PC-9 (cell line): ENCODE results near the gene HLCS. TPM values are rescaled to one million over a fixed set of nuclear protein-coding genes. Genes with fewer than 3 reads are reported as not detected.

Experiments used
- BruUV-seq: library from RNA; stranded (reverse); fragments of 400-500 nt; replicated peaks from 2 replicates; lab custom pipeline; 2021; lab: Mats Ljungman, UMichigan
- CTCF ChIA-PET: fragments of 300-600 bp; sonication (Branson Sonifier 250); formaldehyde crosslinking; loops from one replicate; lab custom pipeline; 2022; ENCODE audit warnings: antibody characterized with exemption; lab: Charles Lee
- POLR2A ChIA-PET: fragments of 300-600 bp; sonication (Branson Sonifier 250); formaldehyde crosslinking; loops from one replicate; lab custom pipeline; 2022; ENCODE audit warnings: antibody characterized with exemption; ENCODE audit not compliant: unreplicated experiment; lab: Charles Lee
- DNase-seq, 2 experiments: peaks; one replicate each; pipeline versions ENCODE4 v3.0.0 to v3.0.0-alpha.2; 2015 to 2022; ENCODE audit warnings: mixed read lengths in 1 of 2
- H2AFZ ChIP-seq: fragments of 200-600 bp; sonication (generic); 2 replicates; pipeline ENCODE4 v1.8.1; 2017; ENCODE audit warnings: antibody characterized with exemption
- H3F3A ChIP-seq: fragments of 200-600 bp; sonication (generic); 2 replicates; pipeline ENCODE4 v1.8.1; 2017; ENCODE audit warnings: antibody characterized with exemption, mild to moderate bottlenecking, low read depth; ENCODE audit not compliant: insufficient read depth
- H3K27ac ChIP-seq: fragments of 200-600 bp; sonication (generic); 2 replicates; pipeline ENCODE4 v1.6.1; 2016; ENCODE audit warnings: mixed run types
- H3K27me3 ChIP-seq: fragments of 200-600 bp; sonication (generic); 2 replicates; pipeline ENCODE4 v1.6.1; 2016; ENCODE audit warnings: low read depth, mixed run types; ENCODE audit not compliant: insufficient read depth
- H3K36me3 ChIP-seq: fragments of 200-600 bp; sonication (generic); 2 replicates; pipeline ENCODE4 v1.6.1; 2016; ENCODE audit warnings: low read depth, mixed run types
- H3K4me1 ChIP-seq: fragments of 200-600 bp; sonication (generic); replicated peaks from 2 replicates; pipeline ENCODE4 v1.6.1; 2016; ENCODE audit warnings: mixed run types; ENCODE audit not compliant: insufficient read depth
- H3K4me2 ChIP-seq: fragments of 200-600 bp; sonication (generic); 2 replicates; pipeline ENCODE4 v1.6.1; 2017; ENCODE audit warnings: mixed run types
- H3K4me3 ChIP-seq: fragments of 200-600 bp; sonication (generic); 2 replicates; pipeline ENCODE4 v1.6.1; 2016; ENCODE audit warnings: mixed run types
- H3K79me2 ChIP-seq: fragments of 200-600 bp; sonication (generic); 2 replicates; pipeline ENCODE4 v1.6.1; 2017; ENCODE audit warnings: low read depth, mixed run types
- H3K9me2 ChIP-seq: fragments of 200-600 bp; sonication (generic); 2 replicates; pipeline ENCODE4 v1.8.1; 2017; ENCODE audit warnings: mild to moderate bottlenecking; ENCODE audit not compliant: insufficient read depth
- H3K9me3 ChIP-seq: fragments of 200-600 bp; sonication (generic); 2 replicates; pipeline ENCODE4 v1.8.1; 2016; ENCODE audit warnings: low read depth; ENCODE audit not compliant: insufficient read depth
- H4K20me1 ChIP-seq: fragments of 200-600 bp; sonication (generic); 2 replicates; pipeline ENCODE4 v1.8.1; 2017; ENCODE audit not compliant: insufficient read depth
- EZH2 ChIP-seq: fragments of 200-600 bp; sonication (generic); IDR thresholded peaks from 2 replicates; pipeline ENCODE4 v1.8.0; 2017; ENCODE audit warnings: antibody characterized with exemption, low read depth
- intact Hi-C: fragments of 100-400 bp; cut with micrococcal nuclease; formaldehyde crosslinking; loops from one replicate; pipeline ENCODE4 v1.10.0; 2022; ENCODE audit not compliant: unreplicated experiment
- total RNA-seq: library from RNA; stranded (reverse); gene quantifications from 2 replicates; pipeline ENCODE4 v1.2.3, GENCODE V29; 2021
- TF ChIP-seq, protein P1 (sequence below): fragments of 200-600 bp; sonication (generic); conservative IDR thresholded peaks from 2 replicates; pipeline ENCODE4 v1.6.1; 2017; ENCODE audit warnings: mixed run types, antibody characterized with exemption, mild to moderate bottlenecking, moderate library complexity

The HLCS gene
- total RNA-seq, 1 experiment from 2014 or later = 21.6 TPM

DNA sequence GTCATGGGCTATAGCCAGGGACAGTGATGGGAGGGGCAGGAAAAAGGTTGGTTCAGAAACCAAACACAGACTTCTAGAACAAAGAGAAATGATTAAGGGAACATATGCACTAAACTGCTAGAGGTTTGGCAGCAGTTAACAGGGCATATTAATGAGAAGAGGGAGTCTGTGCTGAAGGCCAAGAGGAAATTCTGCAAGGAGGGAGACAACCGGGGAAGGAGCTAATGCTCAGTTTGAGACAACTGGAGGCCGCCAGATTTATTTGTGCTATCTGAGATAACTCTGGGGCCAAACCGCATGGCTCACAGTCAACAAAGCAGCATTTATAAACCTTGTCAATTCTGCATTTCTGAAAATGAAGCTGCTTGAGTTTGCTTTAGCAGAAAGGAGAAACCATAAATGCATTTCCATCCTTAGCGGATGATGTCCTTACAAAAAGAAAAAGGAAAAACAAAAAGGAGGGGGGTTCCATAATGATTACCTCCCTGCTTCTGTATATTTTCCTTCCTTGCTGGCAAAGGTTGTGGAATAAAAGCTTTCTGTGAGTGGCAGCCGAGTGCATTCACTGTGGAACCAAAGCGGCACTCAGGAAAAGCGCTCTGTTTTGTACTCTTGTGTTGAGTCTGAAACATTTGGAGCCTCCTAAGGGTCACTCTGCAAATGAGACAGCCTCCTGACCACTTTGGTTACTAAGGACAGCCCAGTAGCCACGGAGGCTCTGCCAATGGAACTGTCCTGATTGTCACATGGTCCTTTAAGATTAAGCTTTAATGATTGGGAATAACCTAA, 197.2 kb downstream of the HLCS start:
- no peak overlapping the region for H2AFZ ChIP-seq
- TF ChIP-seq EZH2 = no peak
- TF ChIP-seq, protein P1, sequence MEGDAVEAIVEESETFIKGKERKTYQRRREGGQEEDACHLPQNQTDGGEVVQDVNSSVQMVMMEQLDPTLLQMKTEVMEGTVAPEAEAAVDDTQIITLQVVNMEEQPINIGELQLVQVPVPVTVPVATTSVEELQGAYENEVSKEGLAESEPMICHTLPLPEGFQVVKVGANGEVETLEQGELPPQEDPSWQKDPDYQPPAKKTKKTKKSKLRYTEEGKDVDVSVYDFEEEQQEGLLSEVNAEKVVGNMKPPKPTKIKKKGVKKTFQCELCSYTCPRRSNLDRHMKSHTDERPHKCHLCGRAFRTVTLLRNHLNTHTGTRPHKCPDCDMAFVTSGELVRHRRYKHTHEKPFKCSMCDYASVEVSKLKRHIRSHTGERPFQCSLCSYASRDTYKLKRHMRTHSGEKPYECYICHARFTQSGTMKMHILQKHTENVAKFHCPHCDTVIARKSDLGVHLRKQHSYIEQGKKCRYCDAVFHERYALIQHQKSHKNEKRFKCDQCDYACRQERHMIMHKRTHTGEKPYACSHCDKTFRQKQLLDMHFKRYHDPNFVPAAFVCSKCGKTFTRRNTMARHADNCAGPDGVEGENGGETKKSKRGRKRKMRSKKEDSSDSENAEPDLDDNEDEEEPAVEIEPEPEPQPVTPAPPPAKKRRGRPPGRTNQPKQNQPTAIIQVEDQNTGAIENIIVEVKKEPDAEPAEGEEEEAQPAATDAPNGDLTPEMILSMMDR = no peak
- no peaks in the 10 kb centered on the region for H4K20me1 ChIP-seq
- H3K9me2 ChIP-seq = no peaks in the 10 kb centered on the region
- no peak overlapping the region for H3K4me3 ChIP-seq
- H3K36me3 ChIP-seq = no peaks in the 10 kb centered on the region
- CTCF ChIA-PET = no interaction called here
- no peaks in the 10 kb centered on the region for H3K9me3 ChIP-seq
- no peaks in the 10 kb centered on the region for H3F3A ChIP-seq
- no peak overlapping the region for H3K4me2 ChIP-seq
- no peak overlapping the region for H3K27ac ChIP-seq
- intact Hi-C loops = no loop called here
- no peaks in the 10 kb centered on the region for H3K79me2 ChIP-seq
- H3K4me1 ChIP-seq = no peaks in the 10 kb centered on the region
- H3K27me3 ChIP-seq = no peaks in the 10 kb centered on the region
- BruUV-seq = no TSS peak
- no peak for DNase-seq
- POLR2A ChIA-PET = no interaction called here

DNA sequence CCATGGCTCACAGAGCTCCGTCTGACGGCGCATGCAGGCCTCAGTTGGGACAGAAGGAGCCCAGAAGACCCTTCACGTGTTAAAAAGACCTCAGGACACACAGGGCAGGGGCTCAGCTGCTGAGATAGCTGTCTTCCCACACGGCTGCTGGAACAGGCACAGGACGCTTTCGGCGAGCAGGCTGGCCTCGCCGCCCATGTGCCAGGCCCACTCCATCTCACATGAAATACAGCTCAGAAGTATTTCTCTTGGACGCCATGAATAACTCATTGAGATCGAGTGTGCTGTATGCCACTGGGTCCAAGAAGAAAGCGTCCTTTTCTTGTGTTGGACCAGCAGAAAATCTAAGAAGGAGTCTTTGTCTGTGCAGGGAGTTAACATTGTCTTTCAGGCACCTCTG, 198.0 kb downstream of the HLCS start:
- intact Hi-C loops = no loop called here

DNA sequence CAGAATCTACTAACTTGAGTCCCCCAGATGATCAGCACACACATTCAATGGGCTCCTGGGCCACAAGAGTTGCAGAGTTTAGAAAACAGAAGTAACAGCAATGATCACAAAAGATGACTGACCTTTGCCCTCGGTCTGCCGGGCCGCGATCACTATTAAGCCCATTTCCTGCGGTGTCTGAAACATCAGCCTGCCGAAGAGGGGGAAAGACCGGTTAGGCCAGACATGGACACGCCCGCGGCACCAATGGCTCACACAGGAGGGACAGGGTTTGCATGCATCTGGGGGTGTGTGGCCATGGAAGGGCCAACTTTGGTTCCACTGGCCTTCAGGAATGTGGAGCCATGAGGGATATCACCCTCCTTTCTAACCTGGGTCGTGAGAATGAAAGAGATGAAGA, 199.4 kb downstream of the HLCS start:
- Histone ChIP-seq H3K4me2 (no peak overlapping the region), H3K27ac (no peak overlapping the region), H4K20me1 (no peaks in the 10 kb centered on the region), H3K9me2 (no peaks in the 10 kb centered on the region), H3K4me3 (no peak overlapping the region), H3K27me3 (no peaks in the 10 kb centered on the region), H3K79me2 (no peaks in the 10 kb centered on the region), H3K4me1 (no peaks in the 10 kb centered on the region), H3K36me3 (no peaks in the 10 kb centered on the region), H2AFZ (no peak overlapping the region), H3F3A (no peaks in the 10 kb centered on the region), H3K9me3 (no peaks in the 10 kb centered on the region)
- DNase-seq = no peak
- CTCF ChIA-PET = no interaction called here
- POLR2A ChIA-PET = no interaction called here
- BruUV-seq = no TSS peak
- TF ChIP-seq, protein P1 = no peak
- no peak for TF ChIP-seq EZH2
- intact Hi-C loops = no loop called here

More for the DNA sequence above, 198.0 kb downstream of the HLCS start:
- no peaks in the 10 kb centered on the region for H4K20me1 ChIP-seq
- CTCF ChIA-PET = no interaction called here
- H3K79me2 ChIP-seq = no peaks in the 10 kb centered on the region
- POLR2A ChIA-PET = no interaction called here
- H3K27ac ChIP-seq = no peak overlapping the region
- no peaks in the 10 kb centered on the region for H3F3A ChIP-seq
- no peak for DNase-seq
- H3K36me3 ChIP-seq = no peaks in the 10 kb centered on the region
- H3K4me3 ChIP-seq = no peak overlapping the region
- no peaks in the 10 kb centered on the region for H3K4me1 ChIP-seq
- no peak overlapping the region for H3K4me2 ChIP-seq
- no peaks in the 10 kb centered on the region for H3K9me3 ChIP-seq
- TF ChIP-seq, protein P1 = no peak
- no peak for TF ChIP-seq EZH2
- no TSS peak for BruUV-seq
- no peak overlapping the region for H2AFZ ChIP-seq
- no peaks in the 10 kb centered on the region for H3K9me2 ChIP-seq
- H3K27me3 ChIP-seq = no peaks in the 10 kb centered on the region
